SJCRH30 (cell line): ENCODE results near the gene SIRT7. TPM values are rescaled to one million over a fixed set of nuclear protein-coding genes. Genes with fewer than 3 reads are reported as not detected.

Experiments used
- DNase-seq, 2 experiments: peaks; one replicate each; pipeline ENCODE4 v3.0.0-alpha.2; 2015 to 2020
- H3K27ac ChIP-seq: fragments of 250-450 bp; sonication (Bioruptor Pico); 2 replicates; pipeline ENCODE4 v1.5.1; 2020; ENCODE audit warnings: mild to moderate bottlenecking, moderate library complexity
- H3K27me3 ChIP-seq: fragments of 250-450 bp; sonication (Bioruptor Pico); 2 replicates; pipeline ENCODE4 v1.5.1; 2020; ENCODE audit warnings: mild to moderate bottlenecking, moderate library complexity
- H3K36me3 ChIP-seq: fragments of 250-450 bp; sonication (Bioruptor Pico); 2 replicates; pipeline ENCODE4 v1.5.1; 2020; ENCODE audit warnings: mild to moderate bottlenecking, moderate library complexity
- H3K4me1 ChIP-seq: fragments of 250-450 bp; sonication (Bioruptor Pico); 2 replicates; pipeline ENCODE4 v1.5.1; 2020; ENCODE audit warnings: mild to moderate bottlenecking, moderate library complexity
- H3K4me3 ChIP-seq: fragments of 250-450 bp; sonication (Bioruptor Pico); 2 replicates; pipeline ENCODE4 v1.5.1; 2020; ENCODE audit warnings: mild to moderate bottlenecking, moderate library complexity
- H3K9me3 ChIP-seq: fragments of 250-450 bp; sonication (Bioruptor Pico); replicated peaks from 2 replicates; pipeline ENCODE4 v1.5.1; 2020; ENCODE audit warnings: mild to moderate bottlenecking, moderate library complexity
- total RNA-seq: library from RNA; depleted of rRNA; stranded (reverse); fragments of >200 nt; shearing (Covaris generic); gene quantifications from 2 replicates; pipeline ENCODE4 v1.2.3, GENCODE V29; 2014

The SIRT7 gene
- total RNA-seq, 1 experiment from 2014 or later: 23.5 TPM

GRCh38 chr17:81930142-81931125 lies 12.5 kb upstream of the SIRT7 start:
- Histone ChIP-seq H3K4me1 (peaks cover 8% of the 10 kb centered on the region), H3K27ac (no peak overlapping the region), H3K27me3 (no peaks in the 10 kb centered on the region), H3K4me3 (no peak overlapping the region), H3K9me3 (no peaks in the 10 kb centered on the region), H3K36me3 (no peaks in the 10 kb centered on the region)
- DNase-seq: no peak

- H3K27ac ChIP-seq: no peak overlapping the region
- peaks cover 8% of the 10 kb centered on the region for H3K4me1 ChIP-seq
- no peaks in the 10 kb centered on the region for H3K9me3 ChIP-seq
- H3K4me3 ChIP-seq: no peak overlapping the region
- H3K36me3 ChIP-seq: no peaks in the 10 kb centered on the region
- DNase-seq: no peak
- no peaks in the 10 kb centered on the region for H3K27me3 ChIP-seq
Observed at GRCh38 chr17:81929253-81930141, 11.5 kb upstream of the SIRT7 start.

GRCh38 chr17:81928544-81929252 lies 10.7 kb upstream of the SIRT7 start:
- Histone ChIP-seq H3K4me3 (peak overlapping the region; percentile 82), H3K4me1 (peaks cover 8% of the 10 kb centered on the region), H3K9me3 (no peaks in the 10 kb centered on the region), H3K36me3 (no peaks in the 10 kb centered on the region), H3K27me3 (no peaks in the 10 kb centered on the region), H3K27ac (no peak overlapping the region)
- no peak for DNase-seq

GRCh38 chr17:81927653-81928543 lies 9.9 kb upstream of the SIRT7 start, which contains the start of gene MAFG:
MAFG (minus strand) TSS chr17:81927735; CDS start chr17:81923185, 4,550 bp downstream.
- peaks cover 8% of the 10 kb centered on the region for H3K4me1 ChIP-seq
- no peaks in the 10 kb centered on the region for H3K9me3 ChIP-seq
- peak; percentile 97 to 100 for DNase-seq
- no peaks in the 10 kb centered on the region for H3K27me3 ChIP-seq
- peak within 1 kb of the TSS; percentile 82 for H3K4me3 ChIP-seq
- peak within 1 kb of the TSS; percentile 33 for H3K27ac ChIP-seq
- H3K36me3 ChIP-seq: no peaks in the 10 kb centered on the region

GRCh38 chr17:81927152-81927652 lies 9.2 kb upstream of the SIRT7 start:
- peak overlapping the region; percentile 82 for H3K4me3 ChIP-seq
- H3K36me3 ChIP-seq: no peaks in the 10 kb centered on the region
- no peaks in the 10 kb centered on the region for H3K27me3 ChIP-seq
- DNase-seq: no peak
- no peaks in the 10 kb centered on the region for H3K9me3 ChIP-seq
- peaks cover 8% of the 10 kb centered on the region for H3K4me1 ChIP-seq
- peak overlapping the region; percentile 33 for H3K27ac ChIP-seq

GRCh38 chr17:81926451-81927151 lies 8.6 kb upstream of the SIRT7 start:
- no peaks in the 10 kb centered on the region for H3K9me3 ChIP-seq
- H3K27ac ChIP-seq: peak overlapping the region; percentile 33
- H3K4me3 ChIP-seq: peak overlapping the region; percentile 82
- peak; percentile 87 to 90 for DNase-seq
- no peaks in the 10 kb centered on the region for H3K36me3 ChIP-seq
- H3K4me1 ChIP-seq: peaks cover 8% of the 10 kb centered on the region
- H3K27me3 ChIP-seq: no peaks in the 10 kb centered on the region

GRCh38 chr17:81925860-81926450 lies 8.0 kb upstream of the SIRT7 start:
- H3K9me3 ChIP-seq: no peaks in the 10 kb centered on the region
- H3K36me3 ChIP-seq: no peaks in the 10 kb centered on the region; the same call in 1 of the 2 replicates
- H3K4me3 ChIP-seq: peak overlapping the region; percentile 82
- H3K27me3 ChIP-seq: no peaks in the 10 kb centered on the region
- H3K27ac ChIP-seq: no peak overlapping the region
- H3K4me1 ChIP-seq: peaks cover 8% of the 10 kb centered on the region
- no peak for DNase-seq

GRCh38 chr17:81924557-81925532 lies 6.9 kb upstream of the SIRT7 start:
- H3K4me3 ChIP-seq: no peak overlapping the region
- H3K4me1 ChIP-seq: peaks cover 8% of the 10 kb centered on the region
- H3K27ac ChIP-seq: no peak overlapping the region
- H3K36me3 ChIP-seq: no peaks in the 10 kb centered on the region; the same call in 1 of the 2 replicates
- H3K9me3 ChIP-seq: no peaks in the 10 kb centered on the region
- H3K27me3 ChIP-seq: no peaks in the 10 kb centered on the region
- DNase-seq: no peak

- peaks cover 2% of the 10 kb centered on the region for H3K4me1 ChIP-seq
- H3K4me3 ChIP-seq: no peak overlapping the region
- no peaks in the 10 kb centered on the region for H3K9me3 ChIP-seq
- no peak overlapping the region for H3K27ac ChIP-seq
- H3K36me3 ChIP-seq: no peaks in the 10 kb centered on the region; the same call in 1 of the 2 replicates
- no peak for DNase-seq
- H3K27me3 ChIP-seq: no peaks in the 10 kb centered on the region
Observed at GRCh38 chr17:81923302-81924260, 5.6 kb upstream of the SIRT7 start.

- Histone ChIP-seq H3K9me3 (no peaks in the 10 kb centered on the region), H3K4me1 (no peaks in the 10 kb centered on the region; the same call in 1 of the 2 replicates), H3K27me3 (no peaks in the 10 kb centered on the region), H3K4me3 (no peak overlapping the region), H3K27ac (no peak overlapping the region), H3K36me3 (no peaks in the 10 kb centered on the region; the same call in 1 of the 2 replicates)
- no peak for DNase-seq
Observed at GRCh38 chr17:81922566-81923301, 4.8 kb upstream of the SIRT7 start.
